SK-N-SH treated with all-trans-retinoic acid at 6 μM for 48 hours (cell line): ENCODE data around the gene ALDH1A2.

Experiments
- ATAC-seq: fragments of 200-7000 bp; cut with Tn5 transposase; 3 replicates; pipeline ENCODE4 v1.9.1; 2020; ENCODE audit warnings: mild to moderate bottlenecking, moderate library complexity
- ARNTL ChIP-seq: fragments of 450-650 bp; formaldehyde crosslinking; IDR thresholded peaks from 2 replicates; pipeline ENCODE4 v1.5.0; 2020; ENCODE audit warnings: low read depth, mild to moderate bottlenecking, moderate library complexity, borderline replicate concordance
- BACH2 ChIP-seq: fragments of 250-450 bp; sonication (Bioruptor Pico); IDR thresholded peaks from 2 replicates; pipeline ENCODE4 v1.9.0; 2021; ENCODE audit warnings: mild to moderate bottlenecking, borderline replicate concordance
- CREB5 ChIP-seq: fragments of 250-450 bp; sonication (Bioruptor Pico); IDR thresholded peaks from 2 replicates; pipeline ENCODE4 v1.5.1; 2020; ENCODE audit warnings: low read depth, mild to moderate bottlenecking, moderate library complexity
- GLIS3 ChIP-seq: fragments of 250-450 bp; sonication (Bioruptor Pico); IDR thresholded peaks from 2 replicates; pipeline ENCODE4 v1.5.0; 2020; ENCODE audit warnings: mild to moderate bottlenecking, moderate library complexity
- ISL1 ChIP-seq: fragments of 250-450 bp; sonication (Bioruptor Pico); IDR thresholded peaks from 2 replicates; pipeline ENCODE4 v2.1.2; 2022; ENCODE audit warnings: mild to moderate bottlenecking, moderate library complexity
- OSR1 ChIP-seq: fragments of 250-450 bp; sonication (Bioruptor Pico); IDR thresholded peaks from 2 replicates; pipeline ENCODE4 v1.8.0; 2022; ENCODE audit warnings: moderate library complexity, mild to moderate bottlenecking, inconsistent platforms
- PATZ1 ChIP-seq: fragments of 250-450 bp; sonication (Bioruptor Pico); IDR thresholded peaks from 2 replicates; pipeline ENCODE4 v1.8.0; 2020; ENCODE audit warnings: mild to moderate bottlenecking, moderate library complexity, borderline replicate concordance
- PPARA ChIP-seq: fragments of 250-450 bp; sonication (Bioruptor Pico); IDR thresholded peaks from 2 replicates; pipeline ENCODE4 v1.5.0; 2020; ENCODE audit warnings: mild to moderate bottlenecking, borderline replicate concordance
- RARB ChIP-seq: fragments of 250-450 bp; sonication (Bioruptor Pico); IDR thresholded peaks from 2 replicates; pipeline ENCODE4 v1.8.0; 2021; ENCODE audit warnings: mild to moderate bottlenecking, moderate library complexity
- SNAI2 ChIP-seq: fragments of 250-450 bp; sonication (Bioruptor Pico); IDR thresholded peaks from 2 replicates; pipeline ENCODE4 v1.5.0; 2020; ENCODE audit warnings: mild to moderate bottlenecking, moderate library complexity
- TCF4 ChIP-seq: fragments of 250-450 bp; sonication (Bioruptor Pico); IDR thresholded peaks from 2 replicates; pipeline ENCODE4 v1.8.0; 2021; ENCODE audit warnings: mild to moderate bottlenecking, moderate library complexity, borderline replicate concordance
- TOX ChIP-seq: fragments of 250-450 bp; sonication (Bioruptor Pico); IDR thresholded peaks from 2 replicates; pipeline ENCODE4 v1.8.0; 2021; ENCODE audit warnings: mild to moderate bottlenecking, moderate library complexity, borderline replicate concordance
- ZC3H10 ChIP-seq: fragments of 250-450 bp; sonication (Bioruptor Pico); IDR thresholded peaks from 2 replicates; pipeline ENCODE4 v1.5.1; 2021; ENCODE audit warnings: mild to moderate bottlenecking, moderate library complexity
- ZFP3 ChIP-seq: fragments of 250-450 bp; sonication (Bioruptor Pico); IDR thresholded peaks from 2 replicates; pipeline ENCODE4 v1.5.0; 2020; ENCODE audit warnings: mild to moderate bottlenecking, moderate library complexity
- ZNF565 ChIP-seq: fragments of 450-650 bp; formaldehyde crosslinking; conservative IDR thresholded peaks from 2 replicates; pipeline ENCODE4 v1.5.0; 2020; ENCODE audit warnings: low read depth, mild to moderate bottlenecking, moderate library complexity
- ZNF70 ChIP-seq: fragments of 450-650 bp; formaldehyde crosslinking; IDR thresholded peaks from 2 replicates; pipeline ENCODE4 v1.5.0; 2020; ENCODE audit warnings: mild to moderate bottlenecking, moderate library complexity
- ZNF8 ChIP-seq: fragments of 450-650 bp; formaldehyde crosslinking; IDR thresholded peaks from 2 replicates; pipeline ENCODE4 v1.5.0; 2020; ENCODE audit warnings: mild to moderate bottlenecking, moderate library complexity
- TF ChIP-seq, protein P1 (sequence below): fragments of 250-450 bp; sonication (Bioruptor Pico); IDR thresholded peaks from 2 replicates; pipeline ENCODE4 v1.5.0; 2020; ENCODE audit warnings: mild to moderate bottlenecking, moderate library complexity
- TF ChIP-seq, protein P2 (sequence below): fragments of 250-450 bp; sonication (Bioruptor Pico); IDR thresholded peaks from 2 replicates; pipeline ENCODE4 v1.5.1; 2021; ENCODE audit warnings: mild to moderate bottlenecking, moderate library complexity

The ALDH1A2 gene

DNA sequence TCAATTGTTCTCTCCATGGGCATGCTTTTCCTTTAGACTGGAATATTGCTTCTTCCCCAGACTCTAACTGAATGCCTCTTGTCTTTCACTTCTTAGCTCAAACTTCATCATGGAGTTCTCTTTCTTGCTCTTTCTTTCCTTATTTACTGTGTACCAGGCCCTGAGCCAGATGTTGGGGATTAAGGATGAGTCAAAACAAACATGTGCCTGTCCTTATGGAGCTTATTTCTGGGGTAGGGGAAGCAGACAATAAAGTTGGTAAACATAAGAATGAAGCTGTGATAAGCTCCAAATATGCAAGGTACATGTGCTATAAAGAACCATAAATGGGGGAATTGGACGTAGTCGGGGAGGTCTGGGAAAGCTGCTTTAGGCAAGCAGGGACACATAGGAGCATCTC is 145.8 kb downstream of the ALDH1A2 start:
- TF ChIP-seq ZNF70 (CRISPR knock-in tag) = no peak
- TF ChIP-seq, all 23 proteins: peak for 0
- ATAC-seq = no peak

DNA sequence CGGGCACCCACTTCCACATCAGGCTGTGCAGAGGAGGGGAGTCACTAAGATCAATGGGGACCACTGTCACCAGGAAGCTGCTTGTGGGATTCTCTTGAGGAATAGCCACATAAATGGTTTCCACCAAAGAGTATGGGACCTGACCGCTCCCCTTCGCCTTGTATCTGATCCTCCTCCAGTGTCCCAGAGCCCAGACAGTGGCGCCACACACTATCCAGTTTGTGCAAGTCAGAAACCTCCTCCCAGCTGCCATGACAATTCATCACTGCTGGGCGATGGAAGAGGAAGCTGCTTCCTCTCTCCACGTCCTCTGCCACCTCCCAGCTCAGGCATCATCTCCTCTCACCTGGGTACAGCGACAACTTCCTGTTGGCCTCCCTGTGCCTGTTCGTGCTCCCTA is 147.5 kb downstream of the ALDH1A2 start:
- ATAC-seq = no peak
- TF ChIP-seq ZNF70 (CRISPR knock-in tag) (no peak), SNAI2 (CRISPR knock-in tag) (no peak), OSR1 (CRISPR knock-in tag) (no peak), ZNF8 (CRISPR knock-in tag) (no peak), PPARA (CRISPR knock-in tag) (no peak), ZNF565 (CRISPR knock-in tag) (no peak), ARNTL (CRISPR knock-in tag) (no peak), CREB5 (CRISPR knock-in tag) (no peak), TCF4 (CRISPR knock-in tag) (no peak), GLIS3 (CRISPR knock-in tag) (no peak)
- TF ChIP-seq, protein P1, sequence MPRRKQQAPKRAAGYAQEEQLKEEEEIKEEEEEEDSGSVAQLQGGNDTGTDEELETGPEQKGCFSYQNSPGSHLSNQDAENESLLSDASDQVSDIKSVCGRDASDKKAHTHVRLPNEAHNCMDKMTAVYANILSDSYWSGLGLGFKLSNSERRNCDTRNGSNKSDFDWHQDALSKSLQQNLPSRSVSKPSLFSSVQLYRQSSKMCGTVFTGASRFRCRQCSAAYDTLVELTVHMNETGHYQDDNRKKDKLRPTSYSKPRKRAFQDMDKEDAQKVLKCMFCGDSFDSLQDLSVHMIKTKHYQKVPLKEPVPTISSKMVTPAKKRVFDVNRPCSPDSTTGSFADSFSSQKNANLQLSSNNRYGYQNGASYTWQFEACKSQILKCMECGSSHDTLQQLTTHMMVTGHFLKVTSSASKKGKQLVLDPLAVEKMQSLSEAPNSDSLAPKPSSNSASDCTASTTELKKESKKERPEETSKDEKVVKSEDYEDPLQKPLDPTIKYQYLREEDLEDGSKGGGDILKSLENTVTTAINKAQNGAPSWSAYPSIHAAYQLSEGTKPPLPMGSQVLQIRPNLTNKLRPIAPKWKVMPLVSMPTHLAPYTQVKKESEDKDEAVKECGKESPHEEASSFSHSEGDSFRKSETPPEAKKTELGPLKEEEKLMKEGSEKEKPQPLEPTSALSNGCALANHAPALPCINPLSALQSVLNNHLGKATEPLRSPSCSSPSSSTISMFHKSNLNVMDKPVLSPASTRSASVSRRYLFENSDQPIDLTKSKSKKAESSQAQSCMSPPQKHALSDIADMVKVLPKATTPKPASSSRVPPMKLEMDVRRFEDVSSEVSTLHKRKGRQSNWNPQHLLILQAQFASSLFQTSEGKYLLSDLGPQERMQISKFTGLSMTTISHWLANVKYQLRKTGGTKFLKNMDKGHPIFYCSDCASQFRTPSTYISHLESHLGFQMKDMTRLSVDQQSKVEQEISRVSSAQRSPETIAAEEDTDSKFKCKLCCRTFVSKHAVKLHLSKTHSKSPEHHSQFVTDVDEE (CRISPR knock-in tag) = no peak

DNA sequence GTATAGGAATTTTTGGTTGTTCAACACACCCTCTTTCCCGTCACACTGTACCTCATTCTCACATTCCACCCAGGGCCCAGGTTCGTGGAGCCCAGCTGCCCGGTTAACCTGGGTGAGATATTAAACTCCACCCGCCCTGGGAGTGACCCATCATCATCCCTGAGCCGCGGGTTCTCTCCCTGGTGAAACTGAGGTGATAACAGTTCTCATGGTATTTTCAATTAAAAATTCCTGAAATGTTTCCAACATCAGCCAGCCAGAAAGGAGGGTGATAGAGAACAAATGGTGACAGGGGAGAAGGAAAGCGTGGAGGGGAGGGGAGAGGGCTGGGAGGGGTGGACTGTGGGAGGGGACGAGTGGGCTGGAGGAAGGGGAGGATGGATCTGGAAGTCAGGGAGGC is 148.8 kb downstream of the ALDH1A2 start:
- TF ChIP-seq, protein P1 (CRISPR knock-in tag) = no peak
- TF ChIP-seq ARNTL (CRISPR knock-in tag) = no peak

GRCh38 chr15:57915827-57916531 is 149.5 kb downstream of the ALDH1A2 start:
- TF ChIP-seq BACH2 (CRISPR knock-in tag) (no peak), TCF4 (CRISPR knock-in tag) (no peak), RARB (CRISPR knock-in tag) (no peak), ZNF565 (CRISPR knock-in tag) (no peak), ZFP3 (CRISPR knock-in tag) (no peak), PATZ1 (CRISPR knock-in tag) (no peak), TOX (CRISPR knock-in tag) (no peak), SNAI2 (CRISPR knock-in tag) (no peak), ZNF70 (CRISPR knock-in tag) (no peak), ISL1 (CRISPR knock-in tag) (no peak), ZC3H10 (CRISPR knock-in tag) (no peak)
- TF ChIP-seq, protein P2, sequence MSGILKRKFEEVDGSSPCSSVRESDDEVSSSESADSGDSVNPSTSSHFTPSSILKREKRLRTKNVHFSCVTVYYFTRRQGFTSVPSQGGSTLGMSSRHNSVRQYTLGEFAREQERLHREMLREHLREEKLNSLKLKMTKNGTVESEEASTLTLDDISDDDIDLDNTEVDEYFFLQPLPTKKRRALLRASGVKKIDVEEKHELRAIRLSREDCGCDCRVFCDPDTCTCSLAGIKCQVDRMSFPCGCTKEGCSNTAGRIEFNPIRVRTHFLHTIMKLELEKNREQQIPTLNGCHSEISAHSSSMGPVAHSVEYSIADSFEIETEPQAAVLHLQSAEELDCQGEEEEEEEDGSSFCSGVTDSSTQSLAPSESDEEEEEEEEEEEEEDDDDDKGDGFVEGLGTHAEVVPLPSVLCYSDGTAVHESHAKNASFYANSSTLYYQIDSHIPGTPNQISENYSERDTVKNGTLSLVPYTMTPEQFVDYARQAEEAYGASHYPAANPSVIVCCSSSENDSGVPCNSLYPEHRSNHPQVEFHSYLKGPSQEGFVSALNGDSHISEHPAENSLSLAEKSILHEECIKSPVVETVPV = no peak
- ATAC-seq = no peak

More for the DNA sequence above, 148.8 kb downstream of the ALDH1A2 start:
- no peak for ATAC-seq
